GM21786 (cell line): ENCODE results near the gene PTPRG.

Experiments
- ATAC-seq: cut with Tn5 transposase; IDR thresholded peaks from one replicate; pipeline ENCODE4 v1.9.1; 2021; ENCODE audit not compliant: unreplicated experiment

Gene PTPRG

GRCh38 chr3:61648481-61648880 lies 87.1 kb downstream of the PTPRG start:
- no peak for ATAC-seq

GRCh38 chr3:61649381-61650170 lies 88.2 kb downstream of the PTPRG start:
- ATAC-seq: no peak

GRCh38 chr3:61650276-61650675 lies 88.9 kb downstream of the PTPRG start:
- no peak for ATAC-seq

- ATAC-seq: no peak
Observed at GRCh38 chr3:61650719-61651410, 89.5 kb downstream of the PTPRG start.

GRCh38 chr3:61657689-61658088 lies 96.3 kb downstream of the PTPRG start:
- ATAC-seq: no peak

- ATAC-seq: no peak
Observed at GRCh38 chr3:61662861-61663260, 101.5 kb downstream of the PTPRG start.

GRCh38 chr3:61663356-61664104 lies 102.2 kb downstream of the PTPRG start:
- no peak for ATAC-seq

GRCh38 chr3:61664105-61664482 lies 102.7 kb downstream of the PTPRG start:
- no peak for ATAC-seq

- no peak for ATAC-seq
Observed at GRCh38 chr3:61665121-61665520, 103.8 kb downstream of the PTPRG start.

- no peak for ATAC-seq
Observed at GRCh38 chr3:61665987-61666386, 104.6 kb downstream of the PTPRG start.

- no peak for ATAC-seq
Observed at GRCh38 chr3:61666615-61667330, 105.4 kb downstream of the PTPRG start.

GRCh38 chr3:61667383-61667782 lies 106.0 kb downstream of the PTPRG start:
- no peak for ATAC-seq

- no peak for ATAC-seq
Observed at GRCh38 chr3:61667814-61668213, 106.4 kb downstream of the PTPRG start.

GRCh38 chr3:61668317-61668864 lies 107.0 kb downstream of the PTPRG start:
- ATAC-seq: no peak

- ATAC-seq: no peak
Observed at GRCh38 chr3:61669203-61669602, 107.8 kb downstream of the PTPRG start.

- no peak for ATAC-seq
Observed at GRCh38 chr3:61669668-61670299, 108.4 kb downstream of the PTPRG start.

GRCh38 chr3:61673651-61674050 lies 112.3 kb downstream of the PTPRG start:
- no peak for ATAC-seq

GRCh38 chr3:61674596-61674995 lies 113.2 kb downstream of the PTPRG start:
- ATAC-seq: no peak

- ATAC-seq: no peak
Observed at GRCh38 chr3:61679026-61679425, 117.7 kb downstream of the PTPRG start.

GRCh38 chr3:61680617-61681016 lies 119.2 kb downstream of the PTPRG start:
- ATAC-seq: no peak
